Osteoblast (primary cell): ENCODE data around the gene ETV6. TPM values are rescaled to one million over a fixed set of nuclear protein-coding genes. Genes with fewer than 3 reads are reported as not detected.

Experiments
- DNase-seq: peaks from one replicate; pipeline ENCODE4 v3.0.0; 2011; ENCODE audit warnings: low spot score, mixed read lengths; ENCODE audit not compliant: insufficient read length; ENCODE audit errors: missing footprints
- H2AFZ ChIP-seq: 2 replicates; pipeline ENCODE4 v1.6.0; 2011; ENCODE audit warnings: mild to moderate bottlenecking, low read length
- H3K27ac ChIP-seq: 2 replicates; pipeline ENCODE4 v1.5.1; 2011; ENCODE audit warnings: mild to moderate bottlenecking, low read depth, low read length, moderate library complexity
- H3K27me3 ChIP-seq: 2 replicates; pipeline ENCODE4 v1.6.0; 2012; ENCODE audit warnings: mild to moderate bottlenecking, control low read depth, inconsistent platforms, low read length, moderate library complexity; ENCODE audit not compliant: insufficient read depth
- H3K36me3 ChIP-seq: 2 replicates; pipeline ENCODE4 v1.5.1; 2011; ENCODE audit warnings: mild to moderate bottlenecking, low read length, control low read depth, moderate library complexity; ENCODE audit not compliant: insufficient read depth
- H3K4me1 ChIP-seq: 2 replicates; pipeline ENCODE4 v1.5.1; 2011; ENCODE audit warnings: mild to moderate bottlenecking, low read length, control low read depth, moderate library complexity; ENCODE audit not compliant: insufficient read depth
- H3K4me2 ChIP-seq: 2 replicates; pipeline ENCODE4 v1.6.0; 2011; ENCODE audit warnings: mild to moderate bottlenecking, low read length; ENCODE audit not compliant: insufficient read depth
- H3K4me3 ChIP-seq: fragments of 200-600 bp; sonication (generic); 3 replicates; pipeline ENCODE4 v1.5.1; 2012; ENCODE audit warnings: mild to moderate bottlenecking, low read length, inconsistent platforms; ENCODE audit not compliant: insufficient read depth
- H3K79me2 ChIP-seq: 2 replicates; pipeline ENCODE4 v1.6.0; 2012; ENCODE audit warnings: mild to moderate bottlenecking, low read length, control low read depth, inconsistent platforms; ENCODE audit not compliant: insufficient read depth
- H3K9me3 ChIP-seq: 2 replicates; pipeline ENCODE4 v1.5.1; 2011; ENCODE audit warnings: low read depth, low read length, control low read depth
- H4K20me1 ChIP-seq: 2 replicates; pipeline ENCODE4 v1.6.0; 2012; ENCODE audit warnings: mild to moderate bottlenecking, low read length, control low read depth; ENCODE audit not compliant: insufficient read depth
- CTCF ChIP-seq: IDR thresholded peaks from 2 replicates; pipeline ENCODE4 v1.5.1; 2011; ENCODE audit warnings: mild to moderate bottlenecking, low read depth, low read length, moderate library complexity; ENCODE audit errors: extremely low read depth
- total RNA-seq: library from RNA; depleted of rRNA; stranded (reverse); fragments of >200 nt; gene quantifications from 2 replicates; pipeline ENCODE4 v1.2.3, GENCODE V29; 2012

ETV6 gene
- total RNA-seq, 1 donor, result 16.3 TPM

GRCh38 chr12:11833174-11833895 is 183.9 kb downstream of the ETV6 start:
- Histone ChIP-seq H3K79me2 (peaks cover 14% of the 10 kb centered on the region), H3K27me3 (no peaks in the 10 kb centered on the region), H2AFZ (no peak overlapping the region), H4K20me1 (no peaks in the 10 kb centered on the region), H3K27ac (peak overlapping the region; percentile 31), H3K9me3 (no peaks in the 10 kb centered on the region), H3K4me2 (no peak overlapping the region), H3K4me1 (peaks cover 33% of the 10 kb centered on the region), H3K4me3 (no peak overlapping the region), H3K36me3 (peaks cover 6% of the 10 kb centered on the region)
- TF ChIP-seq CTCF, result no peak
- no peak for DNase-seq

- Histone ChIP-seq H3K4me2 (peak overlapping the region; percentile 21), H3K4me3 (no peak overlapping the region), H3K9me3 (no peaks in the 10 kb centered on the region), H3K27ac (peak overlapping the region; percentile 31), H3K79me2 (peaks cover 14% of the 10 kb centered on the region), H3K4me1 (peaks cover 41% of the 10 kb centered on the region), H2AFZ (no peak overlapping the region), H4K20me1 (no peaks in the 10 kb centered on the region), H3K36me3 (peaks cover 2% of the 10 kb centered on the region), H3K27me3 (no peaks in the 10 kb centered on the region)
- no peak for DNase-seq
- TF ChIP-seq CTCF, result no peak
These were observed 184.8 kb downstream of the ETV6 start for GRCh38 chr12:11834104-11834812.

- Histone ChIP-seq H3K27ac (no peak overlapping the region), H3K4me1 (peaks cover 43% of the 10 kb centered on the region), H3K4me2 (no peak overlapping the region), H3K9me3 (no peaks in the 10 kb centered on the region), H3K36me3 (peaks cover under 1% of the 10 kb centered on the region), H2AFZ (no peak overlapping the region), H3K79me2 (peaks cover 14% of the 10 kb centered on the region), H4K20me1 (no peaks in the 10 kb centered on the region), H3K4me3 (no peak overlapping the region), H3K27me3 (no peaks in the 10 kb centered on the region)
- DNase-seq, result no peak
- TF ChIP-seq CTCF, result no peak
These were observed 185.5 kb downstream of the ETV6 start for GRCh38 chr12:11834931-11835330.
